DND-41 (cell line): ENCODE data around the gene CYSLTR2.

Source experiments
- CTCF ChIP-seq: IDR thresholded peaks from 2 replicates; pipeline ENCODE4 v1.5.1; 2012; ENCODE audit warnings: borderline replicate concordance, low read length, moderate library complexity, mild to moderate bottlenecking; ENCODE audit not compliant: poor library complexity, severe bottlenecking; ENCODE audit errors: extremely low read depth
- EZH2 ChIP-seq: IDR thresholded peaks from 3 replicates; pipeline ENCODE4 v1.6.1; 2012; ENCODE audit warnings: borderline replicate concordance, low read depth, mild to moderate bottlenecking, moderate library complexity, low read length, inconsistent platforms; ENCODE audit not compliant: severe bottlenecking

GRCh38 chr13:48660361-48661076 is 6.8 kb downstream of the CYSLTR2 start:
- TF ChIP-seq CTCF (no peak), EZH2 (no peak)
